H9 (cell line): ENCODE results near the gene POLL. TPM values are rescaled to one million over a fixed set of nuclear protein-coding genes. Genes with fewer than 3 reads are reported as not detected.

Experiments
- DNase-seq: peaks from one replicate; pipeline ENCODE4 v3.0.0-alpha.2; 2017
- H2AFZ ChIP-seq: one replicate; pipeline ENCODE4 v1.6.1; 2013; ENCODE audit warnings: mild to moderate bottlenecking, low read length, control low read depth, moderate library complexity
- H2AK5ac ChIP-seq: 2 replicates; pipeline ENCODE4 v1.6.1; 2013; ENCODE audit warnings: low read length, control low read depth, mixed read lengths; ENCODE audit not compliant: insufficient read length
- H2BK120ac ChIP-seq: one replicate; pipeline ENCODE4 v1.6.1; 2013; ENCODE audit warnings: low read depth, mild to moderate bottlenecking, low read length, control low read depth, inconsistent platforms; ENCODE audit not compliant: poor library complexity, severe bottlenecking
- H2BK12ac ChIP-seq: 2 replicates; pipeline ENCODE4 v1.6.1; 2013; ENCODE audit warnings: low read length, control low read depth, mixed read lengths, low read depth; ENCODE audit not compliant: insufficient read length
- H2BK15ac ChIP-seq: 2 replicates; pipeline ENCODE4 v1.6.1; 2013; ENCODE audit warnings: low read depth, low read length, control low read depth
- H2BK20ac ChIP-seq: one replicate; pipeline ENCODE4 v1.6.1; 2013; ENCODE audit warnings: low read depth, mild to moderate bottlenecking, low read length, control low read depth, inconsistent platforms; ENCODE audit not compliant: poor library complexity, severe bottlenecking
- H2BK5ac ChIP-seq: 2 replicates; pipeline ENCODE4 v1.6.1; 2013; ENCODE audit warnings: low read length, control low read depth, mixed read lengths; ENCODE audit not compliant: insufficient read length
- H3K14ac ChIP-seq: 2 replicates; pipeline ENCODE4 v1.6.1; 2013; ENCODE audit warnings: low read length, control low read depth; ENCODE audit not compliant: insufficient read depth
- H3K18ac ChIP-seq: 2 replicates; pipeline ENCODE4 v1.6.1; 2013; ENCODE audit warnings: low read depth, mild to moderate bottlenecking, mixed read lengths, low read length, control low read depth; ENCODE audit not compliant: insufficient read length
- H3K23ac ChIP-seq: 2 replicates; pipeline ENCODE4 v1.6.1; 2013; ENCODE audit warnings: low read length, control low read depth, mixed read lengths, low read depth; ENCODE audit not compliant: insufficient read length
- H3K23me2 ChIP-seq: 2 replicates; pipeline ENCODE4 v1.6.1; 2013; ENCODE audit warnings: low read depth, mild to moderate bottlenecking, mixed read lengths, low read length, control low read depth; ENCODE audit not compliant: insufficient read length, poor library complexity, severe bottlenecking
- H3K27ac ChIP-seq: 2 replicates; pipeline ENCODE4 v1.5.1; 2013; ENCODE audit warnings: low read length, control low read depth, mixed read lengths, low read depth; ENCODE audit not compliant: insufficient read length
- H3K27me3 ChIP-seq: 2 replicates; pipeline ENCODE4 v1.6.1; 2013; ENCODE audit warnings: low read length, control low read depth, inconsistent platforms; ENCODE audit not compliant: insufficient read depth
- H3K4ac ChIP-seq: 2 replicates; pipeline ENCODE4 v1.6.1; 2013; ENCODE audit warnings: low read depth, mild to moderate bottlenecking, control low read depth, inconsistent platforms, low read length, moderate library complexity
- H3K4me1 ChIP-seq: 2 replicates; pipeline ENCODE4 v1.6.1; 2013; ENCODE audit warnings: low read length, control low read depth, inconsistent platforms; ENCODE audit not compliant: insufficient read depth
- H3K4me2 ChIP-seq: 2 replicates; pipeline ENCODE4 v1.6.1; 2013; ENCODE audit warnings: low read length, control low read depth, mixed read lengths; ENCODE audit not compliant: insufficient read length, insufficient read depth
- H3K56ac ChIP-seq: 2 replicates; pipeline ENCODE4 v1.6.1; 2013; ENCODE audit warnings: low read depth, mild to moderate bottlenecking, mixed read lengths, low read length, control low read depth; ENCODE audit not compliant: insufficient read length
- H3K79me1 ChIP-seq: 2 replicates; pipeline ENCODE4 v1.6.1; 2013; ENCODE audit warnings: low read depth, mild to moderate bottlenecking, moderate library complexity, low read length, control low read depth, inconsistent platforms; ENCODE audit not compliant: insufficient read depth, poor library complexity, severe bottlenecking
- H3K79me2 ChIP-seq: 2 replicates; pipeline ENCODE4 v1.6.1; 2013; ENCODE audit warnings: low read length, control low read depth, inconsistent platforms; ENCODE audit not compliant: insufficient read depth
- H3K9ac ChIP-seq: 2 replicates; pipeline ENCODE4 v1.6.1; 2013; ENCODE audit warnings: low read length, control low read depth, mixed read lengths; ENCODE audit not compliant: insufficient read length; ENCODE audit errors: extremely low read depth
- H3K9me3 ChIP-seq: one replicate; pipeline ENCODE4 v1.6.1; 2013; ENCODE audit warnings: low read depth, low read length, inconsistent platforms; ENCODE audit not compliant: control insufficient read depth
- H3T11ph ChIP-seq: one replicate; pipeline ENCODE4 v1.6.1; 2013; ENCODE audit warnings: mild to moderate bottlenecking, low read length, control low read depth, inconsistent platforms
- H4K20me1 ChIP-seq: one replicate; pipeline ENCODE4 v1.6.1; 2013; ENCODE audit not compliant: control insufficient read depth, insufficient read length, insufficient read depth
- H4K5ac ChIP-seq: 2 replicates; pipeline ENCODE4 v1.6.1; 2013; ENCODE audit warnings: low read depth, mild to moderate bottlenecking, mixed read lengths, low read length, control low read depth; ENCODE audit not compliant: insufficient read length
- H4K8ac ChIP-seq: replicated peaks from 2 replicates; pipeline ENCODE4 v1.6.1; 2013; ENCODE audit warnings: low read length, control low read depth, mixed read lengths, low read depth; ENCODE audit not compliant: insufficient read length
- H4K91ac ChIP-seq: 2 replicates; pipeline ENCODE4 v1.6.1; 2013; ENCODE audit warnings: low read depth, mild to moderate bottlenecking, moderate library complexity, mixed read lengths, low read length, control low read depth; ENCODE audit not compliant: insufficient read length
- H3K27ac Mint-ChIP-seq, 3 experiments: 2 replicates in 2 of 3; 3 replicates in 1 of 3; pipeline ENCODE4 v1.8.0; 2020 to 2021; ENCODE audit warnings: mixed read lengths in 3 of 3, mild to moderate bottlenecking in 1 of 3, moderate library complexity in 1 of 3
- H3K27me3 Mint-ChIP-seq: 2 replicates; pipeline ENCODE4 v1.8.0; 2021; ENCODE audit warnings: low read depth, mild to moderate bottlenecking, moderate library complexity, mixed read lengths
- H3K36me3 Mint-ChIP-seq, 3 experiments: 2 replicates in 2 of 3; 3 replicates in 1 of 3; pipeline ENCODE4 v1.8.0; 2020 to 2021; ENCODE audit warnings: low read depth in 3 of 3, mixed read lengths in 3 of 3; ENCODE audit not compliant: insufficient read depth in 1 of 3
- H3K4me1 Mint-ChIP-seq, 2 experiments: 2 replicates each; pipeline ENCODE4 v1.8.0; 2020; ENCODE audit warnings: mixed read lengths in 2 of 2
- H3K4me3 Mint-ChIP-seq, 2 experiments: 2 replicates in 1 of 2; 3 replicates in 1 of 2; pipeline ENCODE4 v1.8.0; 2020 to 2021; ENCODE audit warnings: mild to moderate bottlenecking in 2 of 2, mixed read lengths in 2 of 2, moderate library complexity in 1 of 2
- H3K9me3 Mint-ChIP-seq, 2 experiments: 2 replicates in 1 of 2; 3 replicates in 1 of 2; pipeline ENCODE4 v1.8.0; 2020; ENCODE audit warnings: mild to moderate bottlenecking in 2 of 2, mixed read lengths in 2 of 2, moderate library complexity in 1 of 2
- CTCF ChIP-seq: fragments of 200-600 bp; sonication (generic); conservative IDR thresholded peaks from 3 replicates; pipeline ENCODE4 v1.8.0; 2021; ENCODE audit warnings: antibody characterized with exemption, mild to moderate bottlenecking
- WGBS: extraction: QIAGEN DNeasy Blood & Tissue Kit; methylation state at CpG from one replicate; pipeline ENCODE4 v1.1.7; 2013; ENCODE audit warnings: missing lambda C conversion rate, low lambda C conversion rate, mixed read lengths; ENCODE audit not compliant: insufficient read length; ENCODE audit errors: extremely low coverage; 5-methylcytosine and 5-hydroxymethylcytosine counted together
- total RNA-seq: library from RNA; stranded (reverse); gene quantifications from 2 replicates; pipeline ENCODE4 v1.2.1, GENCODE V29; 2021

Gene POLL
- total RNA-seq, 1 experiment from 2014 or later: 30.8 TPM

- Histone ChIP-seq H4K91ac (no peak overlapping the region), H3K79me1 (no peaks in the 10 kb centered on the region), H3K9ac (no peak overlapping the region), H4K8ac (no peak overlapping the region), H3K14ac (no peak overlapping the region; the same call in 1 of the 2 replicates), H2BK12ac (no peak overlapping the region), H2BK20ac (no peak overlapping the region), H4K5ac (no peak overlapping the region), H3K56ac (no peak overlapping the region), H3K4me2 (no peak overlapping the region), H3K23me2 (no peaks in the 10 kb centered on the region), H3K18ac (no peak overlapping the region), H2BK15ac (no peak overlapping the region), H2AFZ (no peak overlapping the region), H3T11ph (no peak overlapping the region), H3K27me3 (no peaks in the 10 kb centered on the region; the same call in 1 of the 2 replicates), H3K9me3 (no peaks in the 10 kb centered on the region), H4K20me1 (no peaks in the 10 kb centered on the region), H3K27ac (no peak overlapping the region), H2AK5ac (no peak overlapping the region), H3K79me2 (no peaks in the 10 kb centered on the region), H3K23ac (no peak overlapping the region), H2BK120ac (no peak overlapping the region), H3K4me1 (no peaks in the 10 kb centered on the region), H2BK5ac (no peak overlapping the region), H3K4ac (no peak overlapping the region)
- H3K36me3 Mint-ChIP-seq: no peaks in the 10 kb centered on the region
- no peak overlapping the region; a peak in 1 of 7 replicates for H3K27ac Mint-ChIP-seq
- H3K4me3 Mint-ChIP-seq: no peak overlapping the region
- DNase-seq: peak; percentile 17
- peaks cover 3 to 11% of the 10 kb centered on the region in 2 experiments; a peak in 3 of 4 replicates for H3K4me1 Mint-ChIP-seq
- no peak for TF ChIP-seq CTCF
- no CpG with 5 or more reads among the region's 18 CpGs for WGBS
- H3K27me3 Mint-ChIP-seq: peaks cover 16% of the 10 kb centered on the region
- H3K9me3 Mint-ChIP-seq: no peaks in the 10 kb centered on the region
Measured at GRCh38 chr10:101558671-101559595, 29.1 kb downstream of the POLL start.
